Tibial nerve (tissue), 4 donors: ENCODE results near the gene IRF8. TPM values are rescaled to one million over a fixed set of nuclear protein-coding genes. Genes with fewer than 3 reads are reported as not detected.

Experiments
- small RNA-seq: library from RNA; depleted of rRNA; stranded (forward); fragments of <200 nt; gene quantifications from one replicate; pipeline ENCODE3, GENCODE V24; 2016
- total RNA-seq, 4 donors: library from RNA; depleted of rRNA; stranded (reverse); fragments of >200 nt; gene quantifications; one replicate each; pipeline ENCODE4 v1.1.0, GENCODE V29; 2016

The IRF8 gene
- total RNA-seq, 4 donors from 2014 or later = 20.5 to 30.3 (median 22.7) TPM

Small RNA genes lying within 50 kb of the gene (small RNA-seq; reads per million reads assigned to genes)
- gene MIR6774 = not detected

Other genes starting within 250 kb of the IRF8 start
- under 1 TPM in 2 of 4 donors, not detected in 2; 0.20 to 0.66 TPM for gene GINS2, start 210.2 kb upstream of the IRF8 start, total RNA-seq
- 1 to 10 TPM in 2 of 4 donors, not detected in 2; 1.5 to 2.5 TPM for gene C16orf74, start 148.1 kb upstream of the IRF8 start, total RNA-seq
- 10 to 100 TPM; 31.8 to 46.2 (median 35.4) TPM for gene EMC8, start 99.6 kb upstream of the IRF8 start, total RNA-seq
- 100 to 1,000 TPM; 274 to 401 (median 323) TPM for gene COX4I1, start 99.5 kb upstream of the IRF8 start, total RNA-seq